ENCODE data around the gene SMOC2. TPM values are rescaled to one million over a fixed set of nuclear protein-coding genes. Genes with fewer than 3 reads are reported as not detected.

The SMOC2 gene
- total and polyA plus RNA-seq, 2 of the 4 experiments (the other 2 are of a cell fraction) = not detected

DNA sequence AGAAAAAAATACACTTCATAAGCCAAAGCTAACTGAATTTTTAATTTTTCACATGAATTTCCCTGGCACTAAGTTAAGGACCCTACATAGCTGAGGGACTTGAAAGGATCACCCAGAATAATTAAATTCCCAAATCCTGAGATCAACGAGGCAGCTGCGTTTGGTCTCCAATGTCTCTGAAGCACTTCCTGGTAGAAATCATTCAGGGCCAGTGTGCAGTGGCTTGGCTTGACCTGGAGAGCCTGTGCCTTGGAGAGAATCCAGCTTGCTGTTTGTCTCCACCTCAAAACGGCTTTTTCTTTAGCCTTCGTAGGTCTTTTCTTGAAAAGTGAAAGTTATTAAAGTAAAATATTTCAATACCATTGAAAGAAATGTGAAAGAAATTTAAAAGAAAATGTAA is 92.4 kb downstream of the SMOC2 start:
- BruUV-seq (replicated peaks) = no TSS peak
- no peak overlapping the region for H2BK5ac ChIP-seq (ENCODE audit: low read depth, low read length, poor library complexity, severe bottlenecking)
- no peak overlapping the region for H2BK120ac ChIP-seq (ENCODE audit: low read depth, low read length)
- no peak overlapping the region for H3K4me2 ChIP-seq (ENCODE audit: low read depth, low read length)
- H3K23ac ChIP-seq (ENCODE audit: low read depth, low read length) = no peak overlapping the region
- H3K4me1 ChIP-seq (ENCODE audit: control insufficient read depth, insufficient read depth, low read length) = no peaks in the 10 kb centered on the region
- H3K9ac ChIP-seq (ENCODE audit: low read depth, low read length) = no peak overlapping the region
- H3K27me3 ChIP-seq (ENCODE audit: control insufficient read depth, insufficient read depth, low read length) = no peaks in the 10 kb centered on the region
- no peak overlapping the region for H2AFZ ChIP-seq (replicated peaks; ENCODE audit: low read length, poor library complexity)
- H4K20me1 ChIP-seq (ENCODE audit: insufficient read depth, low read length) = no peaks in the 10 kb centered on the region
- H3K14ac ChIP-seq (replicated peaks; ENCODE audit: low read depth, low read length) = no peak overlapping the region
- no peak overlapping the region for H4K8ac ChIP-seq (ENCODE audit: low read depth in 2 of 2, low read length in 2 of 2)
- H3K56ac ChIP-seq (ENCODE audit: extremely low read depth, insufficient read depth, low read length) = no peak overlapping the region
- intact Hi-C loops (cut with micrococcal nuclease) (no loop called here), in situ Hi-C loops (cut with MboI; ENCODE audit: low sequenced_read_pairs) (no loop called here), dilution Hi-C loops (cut with HindIII; ENCODE audit: low sequenced_read_pairs, unreplicated experiment) (no loop called here)
- H2AK5ac ChIP-seq (ENCODE audit: low read depth, low read length) = no peak overlapping the region
- H3K4ac ChIP-seq (ENCODE audit: low read depth, low read length) = no peak overlapping the region
- H3K4me3 ChIP-seq (ENCODE audit: insufficient read depth, low read depth, low read length) = no peak overlapping the region
- H3K9me1 ChIP-seq (ENCODE audit: insufficient read depth, low read length) = no peaks in the 10 kb centered on the region
- no peak overlapping the region for H2BK15ac ChIP-seq (ENCODE audit: low read depth, low read length)
- H3K9me3 ChIP-seq (ENCODE audit: control insufficient read depth, insufficient read depth, low read length) = peaks cover 36% of the 10 kb centered on the region
- no peak overlapping the region for H4K5ac ChIP-seq (ENCODE audit: low read depth, low read length)
- no peaks in the 10 kb centered on the region for H3K79me1 ChIP-seq (ENCODE audit: low read depth in 1 of 2, low read length in 2 of 2)
- TF ChIP-seq MAZ (IDR thresholded peaks at IDR 0.05; ENCODE audit: borderline replicate concordance, low read depth, low read length) (no peak), BHLHE40 (IDR thresholded peaks at IDR 0.05; ENCODE audit: low read depth, low read length) (no peak), NFE2L2 (IDR thresholded peaks at IDR 0.05; ENCODE audit: low read depth, low read length) (no peak)
- DNase-seq (no peak), ATAC-seq (ENCODE audit: low read depth) (no peak)
- H3K36me3 ChIP-seq (ENCODE audit: control insufficient read depth, insufficient read depth, low read length) = no peaks in the 10 kb centered on the region
- H2AK9ac ChIP-seq (replicated peaks; ENCODE audit: low read depth, low read length, poor library complexity) = no peak overlapping the region
- no peak overlapping the region for H3K27ac ChIP-seq (ENCODE audit: insufficient read depth, low read length)
- ChIA-PET POLR2A (ENCODE audit: unreplicated experiment) (no interaction called here), CTCF (no interaction called here)
- no peak overlapping the region for H3K18ac ChIP-seq (ENCODE audit: low read depth, low read length)
- no peak overlapping the region for H4K91ac ChIP-seq (ENCODE audit: insufficient read depth, low read depth, low read length)
- H2BK20ac ChIP-seq (ENCODE audit: low read depth, low read length) = no peak overlapping the region
- WGBS, 2 experiments (ENCODE audit: extremely low coverage in 2 of 2, insufficient read length in 1 of 2) = no CpG with 5 or more reads among the region's 4 CpGs

Measured in IMR-90 (cell line).